Osteocyte (in vitro differentiated cells): Measurements from ENCODE around the gene TNS1. TPM values are rescaled to one million over a fixed set of nuclear protein-coding genes. Genes with fewer than 3 reads are reported as not detected.

Experiments
- DNase-seq: peaks from one replicate; pipeline ENCODE4 v3.0.0; 2021; ENCODE audit warnings: mixed read lengths; ENCODE audit not compliant: unreplicated experiment; ENCODE audit errors: extremely low spot score
- H3K27ac Mint-ChIP-seq: one replicate; pipeline ENCODE4 v1.8.0; 2021; ENCODE audit warnings: mild to moderate bottlenecking, mixed read lengths; ENCODE audit not compliant: unreplicated experiment
- H3K27me3 Mint-ChIP-seq: one replicate; pipeline ENCODE4 v1.8.0; 2021; ENCODE audit warnings: mixed read lengths; ENCODE audit not compliant: unreplicated experiment
- H3K36me3 Mint-ChIP-seq: one replicate; pipeline ENCODE4 v1.8.0; 2021; ENCODE audit warnings: mixed read lengths; ENCODE audit not compliant: unreplicated experiment
- H3K4me1 Mint-ChIP-seq: one replicate; pipeline ENCODE4 v1.8.0; 2021; ENCODE audit warnings: mixed read lengths; ENCODE audit not compliant: unreplicated experiment
- H3K4me3 Mint-ChIP-seq: one replicate; pipeline ENCODE4 v1.8.0; 2021; ENCODE audit warnings: mild to moderate bottlenecking, moderate library complexity, mixed read lengths; ENCODE audit not compliant: unreplicated experiment
- H3K9me3 Mint-ChIP-seq: one replicate; pipeline ENCODE4 v1.8.0; 2021; ENCODE audit warnings: mixed read lengths; ENCODE audit not compliant: unreplicated experiment
- CTCF ChIP-seq: fragments of 200-600 bp; sonication (generic); IDR thresholded peaks from 2 replicates; pipeline ENCODE4 v1.5.0; 2021; ENCODE audit warnings: antibody characterized with exemption, mild to moderate bottlenecking, moderate library complexity
- total RNA-seq: library from RNA; stranded (reverse); gene quantifications from 2 replicates; pipeline ENCODE4 v1.2.1, GENCODE V29; 2021

TNS1 gene
- total RNA-seq, 1 donor from 2014 or later = 80.8 TPM

GRCh38 chr2:217792626-217793527, 209.9 kb downstream of the TNS1 start:
- Mint-ChIP-seq H3K27ac (no peak overlapping the region), H3K4me1 (peaks cover 7% of the 10 kb centered on the region), H3K36me3 (no peaks in the 10 kb centered on the region), H3K4me3 (no peak overlapping the region), H3K9me3 (no peaks in the 10 kb centered on the region), H3K27me3 (no peaks in the 10 kb centered on the region)
- DNase-seq = no peak
- TF ChIP-seq CTCF = no peak

DNA sequence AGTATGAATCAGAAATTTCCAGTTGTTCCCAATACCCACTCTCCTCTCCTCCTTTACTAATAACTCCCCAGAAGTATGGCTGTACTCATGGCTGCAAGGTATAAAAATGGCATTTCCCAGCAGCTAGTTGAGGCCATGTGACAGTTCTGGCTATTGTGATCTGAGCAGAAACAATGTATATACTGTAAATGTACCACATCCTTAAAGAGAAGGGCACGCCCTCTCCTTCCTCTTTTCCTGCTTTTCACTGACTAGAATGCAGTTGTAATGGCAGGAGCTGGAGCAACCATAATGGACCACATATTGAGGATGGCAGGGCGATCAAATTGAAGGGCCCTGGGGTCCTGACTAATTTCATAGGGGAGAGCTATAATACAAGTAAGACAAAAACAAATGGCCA, 211.2 kb downstream of the TNS1 start:
- no peak overlapping the region for H3K4me3 Mint-ChIP-seq
- no peaks in the 10 kb centered on the region for H3K27me3 Mint-ChIP-seq
- peaks cover 7% of the 10 kb centered on the region for H3K4me1 Mint-ChIP-seq
- H3K27ac Mint-ChIP-seq = no peak overlapping the region
- no peaks in the 10 kb centered on the region for H3K9me3 Mint-ChIP-seq
- TF ChIP-seq CTCF = no peak
- DNase-seq = no peak
- H3K36me3 Mint-ChIP-seq = no peaks in the 10 kb centered on the region

- peak; percentile 54 for DNase-seq
- Mint-ChIP-seq H3K9me3 (no peaks in the 10 kb centered on the region), H3K4me1 (peaks cover 9% of the 10 kb centered on the region), H3K36me3 (no peaks in the 10 kb centered on the region), H3K4me3 (no peak overlapping the region), H3K27ac (peak overlapping the region; percentile 11), H3K27me3 (no peaks in the 10 kb centered on the region)
- TF ChIP-seq CTCF = no peak
These were observed 212.0 kb downstream of the TNS1 start for GRCh38 chr2:217790681-217791392.

GRCh38 chr2:217790195-217790594, 212.6 kb downstream of the TNS1 start:
- no peak for TF ChIP-seq CTCF
- DNase-seq = peak; percentile 51
- Mint-ChIP-seq H3K4me1 (peaks cover 13% of the 10 kb centered on the region), H3K27me3 (no peaks in the 10 kb centered on the region), H3K4me3 (no peak overlapping the region), H3K9me3 (no peaks in the 10 kb centered on the region), H3K27ac (no peak overlapping the region), H3K36me3 (no peaks in the 10 kb centered on the region)

- no peaks in the 10 kb centered on the region for H3K36me3 Mint-ChIP-seq
- no peaks in the 10 kb centered on the region for H3K27me3 Mint-ChIP-seq
- H3K9me3 Mint-ChIP-seq = no peaks in the 10 kb centered on the region
- peaks cover 13% of the 10 kb centered on the region for H3K4me1 Mint-ChIP-seq
- no peak overlapping the region for H3K4me3 Mint-ChIP-seq
- TF ChIP-seq CTCF = no peak
- no peak overlapping the region for H3K27ac Mint-ChIP-seq
- DNase-seq = peak; percentile 67
These were observed 213.0 kb downstream of the TNS1 start for GRCh38 chr2:217789736-217790181.
